ENCODE measurements around the gene CACNB2. TPM values are rescaled to one million over a fixed set of nuclear protein-coding genes. Genes with fewer than 3 reads are reported as not detected.
"Not testable (repeated sequence)": the region's sequence is repeated elsewhere in the genome, so short reads cannot be mapped to it uniquely, and the experiment has no call there.

Gene CACNB2
- total and polyA plus RNA-seq, 2 experiments from 2014 or later = 4.6 to 5.3 TPM

DNA sequence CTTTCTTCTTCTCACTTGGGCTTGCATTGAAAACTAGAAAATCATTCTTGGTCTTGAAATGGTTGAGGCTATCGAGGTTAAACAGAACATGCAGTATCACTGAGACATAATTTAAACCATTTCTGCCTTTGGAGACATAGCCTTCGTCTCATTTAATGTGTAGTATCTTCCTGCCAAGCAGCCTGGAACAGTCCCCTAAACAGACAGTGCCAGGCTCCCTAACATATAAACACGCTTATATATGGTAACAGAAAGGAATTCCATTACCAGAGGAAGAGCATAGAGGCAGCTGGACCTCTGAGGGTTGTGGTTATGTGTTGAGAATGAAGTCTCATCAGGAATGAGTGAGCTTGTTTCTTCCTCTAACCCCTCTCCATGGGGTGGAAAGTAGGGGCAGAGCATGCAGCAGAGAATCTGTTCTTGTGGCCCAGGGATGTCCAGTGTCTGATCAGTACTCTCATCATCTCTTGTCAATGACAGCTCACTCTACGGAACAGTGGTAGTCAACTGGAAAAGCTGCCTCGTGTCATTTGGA is 11.2 kb downstream of the CACNB2 start:
- Histone ChIP-seq H3K4me3 (no peak overlapping the region), H3K27ac (no peak overlapping the region), H3K4me2 (no peak overlapping the region), H3K79me2 (no peaks in the 10 kb centered on the region), H4K20me1 (ENCODE audit: insufficient read depth, poor library complexity, severe bottlenecking) (no peaks in the 10 kb centered on the region), H3K9me2 (replicated peaks; ENCODE audit: insufficient read depth) (no peaks in the 10 kb centered on the region), H3K9me3 (ENCODE audit: low read depth) (no peaks in the 10 kb centered on the region), H3K4me1 (ENCODE audit: insufficient read depth) (no peaks in the 10 kb centered on the region), H3K36me3 (replicated peaks; ENCODE audit: insufficient read depth, low read depth) (no peaks in the 10 kb centered on the region), H2AFZ (no peak overlapping the region), H3K27me3 (no peaks in the 10 kb centered on the region)
- TF ChIP-seq EZH2phosphoT487 (IDR thresholded peaks at IDR 0.05; ENCODE audit: low read depth, severe bottlenecking, unreplicated experiment) = no peak
- TF ChIP-seq EZH2 (IDR thresholded peaks at IDR 0.05; ENCODE audit: borderline replicate concordance) = no peak
- TF ChIP-seq, protein P1, sequence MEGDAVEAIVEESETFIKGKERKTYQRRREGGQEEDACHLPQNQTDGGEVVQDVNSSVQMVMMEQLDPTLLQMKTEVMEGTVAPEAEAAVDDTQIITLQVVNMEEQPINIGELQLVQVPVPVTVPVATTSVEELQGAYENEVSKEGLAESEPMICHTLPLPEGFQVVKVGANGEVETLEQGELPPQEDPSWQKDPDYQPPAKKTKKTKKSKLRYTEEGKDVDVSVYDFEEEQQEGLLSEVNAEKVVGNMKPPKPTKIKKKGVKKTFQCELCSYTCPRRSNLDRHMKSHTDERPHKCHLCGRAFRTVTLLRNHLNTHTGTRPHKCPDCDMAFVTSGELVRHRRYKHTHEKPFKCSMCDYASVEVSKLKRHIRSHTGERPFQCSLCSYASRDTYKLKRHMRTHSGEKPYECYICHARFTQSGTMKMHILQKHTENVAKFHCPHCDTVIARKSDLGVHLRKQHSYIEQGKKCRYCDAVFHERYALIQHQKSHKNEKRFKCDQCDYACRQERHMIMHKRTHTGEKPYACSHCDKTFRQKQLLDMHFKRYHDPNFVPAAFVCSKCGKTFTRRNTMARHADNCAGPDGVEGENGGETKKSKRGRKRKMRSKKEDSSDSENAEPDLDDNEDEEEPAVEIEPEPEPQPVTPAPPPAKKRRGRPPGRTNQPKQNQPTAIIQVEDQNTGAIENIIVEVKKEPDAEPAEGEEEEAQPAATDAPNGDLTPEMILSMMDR (IDR thresholded peaks at IDR 0.05; ENCODE audit: poor library complexity) = no peak
- DNase-seq (ENCODE audit: low spot score) = no peak
- 87% methylated on average over 5 of the region's 5 CpGs for WGBS (ENCODE audit: low lambda C conversion rate, missing lambda C conversion rate)

GRCh38 chr10:18153381-18153780 is 13.2 kb downstream of the CACNB2 start:
- H3K27me3 ChIP-seq; H3K27ac ChIP-seq; DNase-seq (ENCODE audit: low spot score); H3K36me3 ChIP-seq (replicated peaks; ENCODE audit: insufficient read depth, low read depth); H3K9me2 ChIP-seq (replicated peaks; ENCODE audit: insufficient read depth); H4K20me1 ChIP-seq (ENCODE audit: insufficient read depth, poor library complexity, severe bottlenecking); H3K4me1 ChIP-seq (ENCODE audit: insufficient read depth); H3K4me2 ChIP-seq; H3K79me2 ChIP-seq; H3K9me3 ChIP-seq (ENCODE audit: low read depth); H3K4me3 ChIP-seq; H2AFZ ChIP-seq: not testable (repeated sequence)
- WGBS (ENCODE audit: low lambda C conversion rate, missing lambda C conversion rate) = 91% methylated on average over 4 of the region's 4 CpGs

GRCh38 chr10:18155321-18155720 is 15.1 kb downstream of the CACNB2 start:
- no peak for DNase-seq (ENCODE audit: low spot score)
- Histone ChIP-seq H3K4me3 (no peak overlapping the region), H3K4me1 (ENCODE audit: insufficient read depth) (peaks cover 11% of the 10 kb centered on the region), H3K9me3 (ENCODE audit: low read depth) (no peaks in the 10 kb centered on the region), H3K9me2 (replicated peaks; ENCODE audit: insufficient read depth) (no peaks in the 10 kb centered on the region), H3K4me2 (no peak overlapping the region), H3K27me3 (no peaks in the 10 kb centered on the region), H2AFZ (no peak overlapping the region), H3K27ac (no peak overlapping the region), H3K79me2 (no peaks in the 10 kb centered on the region), H3K36me3 (replicated peaks; ENCODE audit: insufficient read depth, low read depth) (no peaks in the 10 kb centered on the region), H4K20me1 (ENCODE audit: insufficient read depth, poor library complexity, severe bottlenecking) (no peaks in the 10 kb centered on the region)
- TF ChIP-seq EZH2 (IDR thresholded peaks at IDR 0.05; ENCODE audit: borderline replicate concordance) (no peak), EZH2phosphoT487 (IDR thresholded peaks at IDR 0.05; ENCODE audit: low read depth, severe bottlenecking, unreplicated experiment) (no peak)
- TF ChIP-seq, protein P1 (IDR thresholded peaks at IDR 0.05; ENCODE audit: poor library complexity) = no peak

DNA sequence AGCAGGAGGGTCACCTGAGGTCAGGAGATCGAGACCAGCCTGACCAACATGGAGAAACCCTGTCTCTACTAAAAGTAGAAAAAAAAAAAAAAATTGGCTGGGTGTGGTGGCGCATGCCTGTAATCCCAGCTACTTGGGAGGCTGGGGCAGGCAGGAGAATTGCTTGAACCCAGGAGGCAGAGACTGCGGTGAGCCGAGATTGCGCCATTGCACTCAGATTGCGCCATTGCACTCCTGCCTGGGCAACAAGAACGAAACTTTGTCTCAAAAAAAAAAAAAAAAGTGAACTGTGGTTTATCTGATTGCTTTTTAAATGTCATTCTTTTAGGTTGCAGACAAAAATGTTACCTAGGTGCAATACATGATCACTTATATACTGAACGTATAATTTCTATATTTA is 16.6 kb downstream of the CACNB2 start:
- H2AFZ ChIP-seq; H3K4me2 ChIP-seq; H3K9me3 ChIP-seq (ENCODE audit: low read depth); H3K4me3 ChIP-seq; H3K9me2 ChIP-seq (replicated peaks; ENCODE audit: insufficient read depth); H4K20me1 ChIP-seq (ENCODE audit: insufficient read depth, poor library complexity, severe bottlenecking); H3K27me3 ChIP-seq; DNase-seq (ENCODE audit: low spot score); H3K79me2 ChIP-seq; H3K36me3 ChIP-seq (replicated peaks; ENCODE audit: insufficient read depth, low read depth); H3K27ac ChIP-seq: not testable (repeated sequence)
- peaks cover 11% of the 10 kb centered on the region for H3K4me1 ChIP-seq (ENCODE audit: insufficient read depth)
- WGBS (ENCODE audit: low lambda C conversion rate, missing lambda C conversion rate) = 98% methylated on average over 8 of the region's 8 CpGs

Data from hepatocyte (in vitro differentiated cells).